Measurements from ENCODE around the gene SLC51B.
A peak's percentile ranks its signal among the peaks of the same experiment; 100 is the strongest.
"Not testable (repeated sequence)": the region's sequence is repeated elsewhere in the genome, so short reads cannot be mapped to it uniquely, and the experiment has no call there.

Gene SLC51B

DNA sequence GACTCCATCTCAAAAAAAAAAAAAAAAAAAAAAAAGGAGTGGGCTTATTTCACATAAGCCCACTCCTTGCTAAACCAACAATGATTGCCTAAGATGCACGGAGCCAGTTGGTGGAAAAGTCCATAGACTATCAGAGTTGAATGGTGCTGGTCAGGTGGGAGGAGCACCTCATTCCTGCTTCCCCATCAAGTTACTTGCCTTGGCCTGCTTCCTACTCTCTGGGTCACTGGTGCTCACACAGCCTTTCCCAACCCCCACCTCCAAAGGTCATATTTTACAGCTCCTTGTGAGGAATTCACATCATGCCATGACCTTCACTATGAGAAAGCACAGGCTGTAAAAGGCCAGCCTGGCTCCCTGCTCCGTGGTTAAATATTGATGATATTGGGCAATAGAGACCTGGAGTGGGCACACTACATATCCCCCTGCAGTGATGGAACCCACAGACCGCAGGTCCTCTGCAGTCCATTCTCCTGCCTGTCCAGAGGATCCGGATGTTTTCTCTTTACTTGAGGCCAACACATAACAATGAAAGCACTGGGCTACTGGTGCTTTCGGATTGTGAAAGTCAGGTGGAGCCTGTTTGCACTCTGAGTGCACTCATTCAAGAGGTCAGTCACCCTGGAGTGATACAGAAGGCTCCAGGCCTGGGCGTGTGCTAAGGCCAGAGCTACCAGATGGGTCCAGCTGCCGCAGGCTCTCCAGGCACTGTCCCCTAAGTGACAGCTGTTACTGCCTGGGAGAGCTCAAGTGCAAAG, at the start of gene SLC51B:
Gene SLC51B (plus strand): TSS at position 664 of the 758 bp plus-strand sequence. CDS start 4,618 bp downstream, outside the sequence.
- DNase-seq: no peak

DNA sequence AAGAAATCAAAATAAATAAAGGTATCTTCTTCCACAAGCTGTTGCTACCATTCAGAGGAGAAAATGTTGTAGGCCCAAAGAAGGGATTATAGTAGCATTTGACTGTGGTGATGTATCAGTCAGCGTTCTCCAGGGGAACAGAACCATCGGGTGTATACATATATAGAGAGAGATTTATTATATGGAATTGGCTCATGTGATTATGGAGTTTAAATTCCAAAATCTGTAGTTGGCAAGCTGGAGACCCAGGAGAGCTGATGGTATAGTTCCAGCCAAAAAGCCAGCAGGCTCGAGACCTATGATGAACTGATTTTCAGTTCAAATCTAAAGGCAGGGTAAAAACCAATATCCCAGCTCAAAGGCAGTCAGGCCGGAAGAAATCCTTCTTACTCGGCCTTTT, 48.1 kb upstream of the SLC51B start:
- no peak for DNase-seq

DNA sequence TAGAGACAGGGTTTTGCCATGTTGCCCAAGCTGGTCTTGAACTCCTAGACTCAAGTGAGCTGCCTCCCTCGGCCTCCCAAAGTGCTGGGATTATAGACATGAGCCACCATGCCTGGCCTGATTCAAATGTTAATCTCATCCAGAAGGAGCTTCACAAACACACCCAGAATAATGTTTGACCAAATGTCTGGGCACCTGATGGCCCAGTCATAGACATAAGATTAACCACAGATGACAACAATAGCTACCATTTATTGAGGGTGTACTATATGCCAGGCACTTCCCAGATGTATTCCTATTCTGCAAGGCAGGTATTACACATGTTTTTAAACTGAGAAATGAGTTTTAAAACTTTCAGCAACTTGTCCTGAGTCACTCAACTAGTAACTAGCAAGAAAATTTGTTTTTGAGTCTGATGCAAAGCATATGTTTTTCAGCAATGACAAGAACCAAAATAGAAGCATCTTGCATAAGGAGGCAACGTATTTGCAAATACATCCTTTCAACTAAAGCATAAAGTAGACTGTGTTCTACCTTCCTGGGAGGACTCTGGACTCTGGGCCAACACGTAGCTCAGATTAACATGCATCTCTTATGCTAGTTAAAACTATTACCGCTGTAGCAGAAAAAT, 47.3 kb upstream of the SLC51B start:
- no peak for DNase-seq

DNA sequence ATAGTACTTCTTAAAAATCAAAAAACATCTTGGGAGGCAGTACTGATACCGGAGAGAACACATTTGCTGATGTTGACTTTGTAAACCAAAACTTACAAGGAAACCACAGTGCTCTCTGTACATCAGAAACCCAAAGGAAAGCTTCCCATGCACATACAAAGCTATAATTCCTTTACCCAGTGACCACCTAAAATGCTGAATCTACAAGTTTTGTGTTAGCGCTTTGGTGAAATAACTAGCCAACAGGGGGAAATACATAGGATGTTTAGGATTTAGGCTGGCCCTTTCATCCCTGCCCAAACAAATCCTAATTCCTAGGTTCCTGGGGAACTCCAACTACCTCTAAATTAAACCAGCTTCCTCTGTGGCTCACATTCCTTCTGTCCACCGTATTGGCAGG, 40.2 kb upstream of the SLC51B start:
- no peak for DNase-seq

DNA sequence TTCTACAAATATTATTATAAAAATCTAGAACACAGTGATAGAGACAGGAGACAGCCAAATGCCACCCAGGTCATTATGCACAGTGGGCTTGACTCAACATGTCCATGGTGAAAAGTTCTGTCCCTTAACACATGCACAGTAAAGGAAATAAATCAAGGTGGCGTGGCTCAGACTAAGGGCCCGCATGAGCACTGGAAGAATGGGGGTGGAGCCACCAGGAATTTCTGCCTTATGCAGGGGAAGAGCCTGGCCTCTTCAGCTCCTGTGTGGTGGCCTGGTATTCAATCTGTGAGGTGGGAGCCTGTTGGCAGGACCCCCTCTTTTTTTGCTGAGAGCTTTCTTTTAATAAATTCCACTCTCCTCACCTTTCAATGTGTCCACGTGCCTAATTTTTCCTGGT, 38.3 kb upstream of the SLC51B start:
- no peak for DNase-seq

DNA sequence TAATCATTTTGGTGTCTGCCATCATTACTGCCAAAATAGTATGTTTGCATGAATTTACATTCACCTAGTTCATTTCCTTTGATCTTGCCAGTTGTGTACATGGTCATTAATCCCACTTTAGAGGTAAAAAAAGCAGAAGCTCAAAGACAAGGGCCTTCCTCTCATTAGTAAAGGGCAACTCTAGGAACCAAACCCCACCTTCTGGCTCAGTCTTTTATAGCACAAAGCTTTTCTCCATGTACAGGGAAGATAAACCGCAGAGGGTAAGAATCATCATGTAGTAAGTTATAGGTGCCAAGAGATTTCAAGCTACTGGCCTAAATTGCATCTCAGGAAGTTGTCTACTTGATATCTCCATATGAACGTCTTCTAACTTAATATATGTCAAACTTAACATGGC, 36.2 kb upstream of the SLC51B start:
- DNase-seq: no peak

DNA sequence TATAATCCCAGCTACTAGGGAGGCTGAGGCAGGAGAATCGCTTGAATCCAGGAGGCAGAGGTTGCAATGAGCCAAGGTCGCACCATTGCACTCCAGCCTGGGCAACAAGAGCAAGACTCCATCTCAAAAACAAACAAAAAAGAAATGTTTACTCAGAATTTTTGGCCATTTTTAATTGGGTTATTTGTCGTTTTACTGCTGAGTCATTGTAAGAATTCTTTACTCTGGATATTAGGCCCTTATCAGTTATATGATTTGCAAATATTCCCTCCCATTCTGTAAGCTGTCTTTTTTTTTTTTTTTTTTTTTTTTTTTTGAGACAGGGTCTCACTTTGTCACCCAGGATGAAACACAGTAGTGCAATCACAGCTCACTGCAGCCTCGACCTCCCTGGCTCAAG, 34.0 kb upstream of the SLC51B start:
- DNase-seq: not testable (repeated sequence)

DNA sequence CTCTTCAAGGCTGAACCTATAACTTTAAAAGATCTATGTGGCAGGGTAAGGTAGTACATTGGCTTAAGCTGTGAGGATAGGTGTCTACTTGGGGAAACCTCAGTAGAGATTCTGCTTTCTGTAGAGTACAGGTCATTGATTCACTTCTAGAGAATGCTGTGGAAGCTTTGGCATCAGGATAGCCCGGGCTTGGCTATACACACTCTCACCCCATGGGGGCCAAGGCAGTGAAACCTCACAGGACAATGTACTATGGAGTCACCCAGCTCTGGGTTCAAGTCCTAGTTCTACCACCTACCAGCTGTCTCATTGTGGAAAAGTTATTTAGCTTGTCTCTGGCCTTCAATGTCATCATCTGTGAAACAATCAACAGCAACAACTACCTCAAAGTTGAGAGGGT, 24.8 kb upstream of the SLC51B start:
- DNase-seq: no peak

DNA sequence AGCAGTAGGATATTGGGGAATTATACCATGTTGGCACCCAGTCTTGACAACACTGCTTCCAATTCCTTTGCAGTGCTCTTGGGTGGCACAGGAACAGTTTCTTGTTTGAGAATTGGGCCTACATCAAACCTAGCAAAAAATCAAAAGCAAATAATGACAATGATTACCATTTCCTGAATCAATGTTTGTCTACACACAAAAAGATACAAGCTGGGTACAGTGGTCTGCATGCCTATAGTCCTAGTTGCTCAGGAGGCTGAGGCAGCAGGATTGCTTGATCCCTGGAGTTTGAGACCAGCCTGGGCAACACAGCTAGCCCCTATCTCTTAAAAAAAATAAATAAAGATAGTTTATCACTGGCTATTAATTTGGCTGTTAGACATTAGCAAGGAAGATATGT, 23.7 kb upstream of the SLC51B start:
- no peak for DNase-seq

DNA sequence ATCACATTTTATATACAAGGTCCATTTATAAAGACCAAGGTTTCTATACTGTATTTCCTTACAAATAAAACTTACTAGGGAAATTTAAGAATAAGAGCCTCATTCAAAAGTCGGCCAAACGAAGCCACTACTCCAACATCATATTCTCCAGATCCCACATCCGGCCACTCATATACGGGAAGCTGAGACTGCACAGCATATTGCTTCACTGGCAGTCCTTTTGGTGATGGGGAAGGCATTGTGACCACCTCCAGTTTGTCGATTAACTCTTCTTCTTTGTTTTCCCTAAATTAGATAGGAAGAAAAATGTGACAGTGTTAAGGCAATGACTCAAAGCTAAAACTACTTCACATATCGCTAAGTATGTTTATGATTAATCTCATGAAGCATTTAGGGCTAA, 18.4 kb upstream of the SLC51B start:
- no peak for DNase-seq

DNA sequence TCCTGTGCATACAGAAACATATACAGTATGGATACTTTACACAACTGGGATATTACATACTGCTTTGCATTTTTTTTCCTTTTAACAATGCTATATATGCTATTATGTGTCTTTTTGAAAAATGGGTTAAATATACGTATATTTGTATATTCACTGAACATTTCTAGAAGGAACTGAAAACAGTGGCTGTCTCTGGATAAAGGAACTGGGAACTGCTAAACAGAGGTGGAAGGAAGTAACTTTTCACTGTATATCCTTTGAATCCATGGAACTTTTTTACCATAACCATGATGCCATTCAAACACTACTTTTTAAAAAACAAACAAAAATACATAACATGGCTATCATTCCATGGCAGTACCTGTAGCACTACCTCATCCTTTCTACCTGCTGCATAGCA, 17.6 kb upstream of the SLC51B start:
- DNase-seq: no peak

DNA sequence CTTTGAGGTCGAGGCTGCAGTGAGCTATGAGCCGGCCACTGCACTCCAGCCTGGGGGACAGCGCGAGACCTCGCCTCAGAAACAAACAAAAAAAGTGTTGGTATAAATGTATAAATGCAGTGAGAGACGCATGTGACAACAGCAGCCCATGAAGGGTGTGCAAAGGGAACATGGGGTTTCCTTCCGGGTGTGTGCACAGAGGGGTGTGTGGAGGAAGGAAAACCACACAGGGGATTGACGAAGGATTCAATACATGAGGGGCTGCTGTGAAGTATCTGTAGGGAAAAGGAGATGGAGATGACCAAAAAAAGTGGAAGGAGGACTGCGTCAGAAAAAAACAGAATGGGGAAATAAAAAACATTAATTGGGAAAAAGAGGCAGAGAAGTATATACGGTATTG, 16.8 kb upstream of the SLC51B start:
- DNase-seq: no peak

DNA sequence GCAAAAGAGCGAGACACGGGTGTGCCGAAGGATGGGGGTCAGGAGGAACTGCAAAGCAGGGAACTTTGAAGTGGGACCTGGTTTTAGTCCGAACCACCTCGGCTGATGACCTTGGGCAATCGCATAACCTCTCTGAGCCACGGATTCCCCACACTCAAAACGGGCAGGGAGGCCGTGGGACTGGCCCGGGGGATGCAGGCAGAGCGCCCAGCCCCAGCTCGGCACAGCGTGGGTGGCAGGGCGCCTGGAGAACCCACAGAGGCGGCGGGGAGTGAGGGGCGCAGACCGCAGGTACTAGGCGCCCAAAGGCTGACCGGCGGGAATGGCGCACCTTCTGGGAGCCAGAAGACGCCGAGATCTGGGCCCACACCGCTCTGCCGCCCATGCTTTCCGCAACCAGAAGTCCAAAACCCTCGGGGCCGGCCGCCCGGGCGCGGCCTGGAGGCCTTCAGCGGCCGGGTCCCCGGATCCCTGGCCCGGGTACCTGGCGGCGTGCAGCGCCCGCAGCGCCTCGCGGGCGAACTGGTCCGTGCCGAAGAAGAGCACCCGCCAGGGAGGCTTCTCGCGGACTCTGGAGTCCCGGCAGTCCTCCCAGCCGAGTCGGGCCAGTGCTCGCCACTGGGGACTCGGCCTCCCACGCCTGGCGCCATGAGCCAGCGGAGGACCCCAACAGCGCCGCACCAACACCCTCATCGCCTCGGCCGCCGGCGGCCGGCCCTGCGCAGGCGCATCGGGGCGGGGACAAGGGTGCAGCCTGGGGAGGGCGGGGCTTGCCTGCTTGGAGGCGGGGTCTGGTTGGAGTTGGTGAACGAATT, 16.1 kb upstream of the SLC51B start, which contains the start of gene MTFMT:
Gene MTFMT (minus strand): TSS at position 719 of the 815 bp plus-strand sequence. CDS start 26 bp downstream, at position 693.
- peak; percentile 88 for DNase-seq

DNA sequence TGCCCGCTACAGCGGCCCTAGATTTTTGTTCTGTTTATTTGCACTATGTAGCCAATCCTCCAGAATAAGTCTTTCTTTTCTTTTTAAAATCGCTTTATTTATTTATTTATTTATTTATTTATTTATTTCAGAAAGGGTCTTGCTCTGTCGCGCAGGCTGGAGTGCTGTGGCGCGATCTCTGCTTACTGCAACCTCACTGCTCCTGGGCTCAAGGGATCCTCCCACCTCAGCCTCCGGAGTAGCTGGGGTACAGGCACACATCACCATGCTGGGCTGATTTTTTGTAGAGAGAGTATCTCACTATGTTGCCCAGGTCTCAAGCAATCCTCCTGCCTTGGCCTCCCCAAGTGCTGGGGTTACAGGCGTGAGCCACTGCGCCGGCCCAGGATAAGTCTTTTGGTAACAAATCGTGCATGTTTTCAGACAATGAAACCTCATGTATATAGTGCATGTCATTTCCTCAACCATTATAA, 15.4 kb upstream of the SLC51B start:
- no peak for DNase-seq

DNA sequence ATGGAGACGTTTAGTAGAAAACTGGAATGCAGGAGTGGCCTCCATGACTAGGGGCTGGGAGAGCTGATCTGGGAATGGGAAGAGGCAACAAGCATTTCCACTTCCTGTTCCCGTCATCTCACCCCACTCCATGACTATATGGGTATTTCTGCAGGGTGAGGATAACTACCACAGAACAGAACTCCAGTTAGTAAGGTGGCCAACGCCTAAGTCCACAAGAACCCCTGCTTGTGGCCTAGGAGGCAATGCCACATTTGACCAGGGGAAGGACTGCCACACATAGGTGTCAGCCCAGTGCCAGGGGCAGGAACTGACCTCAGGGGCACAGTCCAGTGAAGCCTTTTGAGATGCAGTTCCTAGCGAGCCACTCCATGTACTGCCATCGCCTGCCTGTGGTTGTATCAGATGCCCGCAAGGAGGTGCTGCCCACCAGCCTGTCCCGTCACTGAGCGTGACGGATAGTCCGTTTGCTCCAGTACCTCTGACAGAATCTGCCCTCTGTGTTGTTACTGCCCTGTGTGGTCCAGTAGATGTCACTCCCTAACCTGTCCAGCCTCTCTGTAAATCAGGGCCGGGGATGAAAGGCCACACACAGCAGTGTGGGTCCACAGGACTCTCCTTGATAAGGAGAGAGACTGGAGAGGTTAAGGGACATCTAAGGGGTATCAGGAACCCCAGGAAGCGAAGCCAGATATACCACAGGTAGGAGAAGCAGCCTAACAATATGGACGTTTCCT, 12.2 kb upstream of the SLC51B start:
- DNase-seq: no peak

DNA sequence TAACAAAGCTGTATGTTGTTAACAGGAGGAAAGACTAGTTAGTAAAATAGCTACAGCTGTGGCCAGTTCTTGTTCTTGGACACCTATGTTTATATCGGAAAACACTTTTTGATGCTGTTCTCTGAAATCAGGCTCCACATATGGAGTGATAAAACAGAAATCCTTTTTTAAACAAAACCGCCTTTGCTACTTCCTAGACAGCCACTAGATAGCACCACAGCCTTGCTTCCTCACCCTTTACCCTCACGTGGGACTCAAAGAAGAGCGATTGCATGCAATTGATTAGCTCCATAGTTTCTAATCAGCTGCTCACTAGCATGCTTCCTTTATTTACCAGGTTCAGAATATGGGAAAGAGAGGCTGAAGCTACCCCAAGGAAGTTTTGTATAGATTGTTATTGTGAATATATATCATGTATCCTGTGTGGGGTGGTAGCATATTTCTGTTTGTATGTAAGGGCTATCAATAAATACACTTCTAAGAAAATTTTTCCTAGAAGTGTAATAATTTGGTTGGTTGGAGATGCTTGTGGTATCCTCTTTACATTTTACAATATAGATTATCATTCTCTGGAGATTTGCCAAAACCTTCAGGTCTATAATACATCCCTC, 11.4 kb upstream of the SLC51B start:
- peak; percentile 7 for DNase-seq

DNA sequence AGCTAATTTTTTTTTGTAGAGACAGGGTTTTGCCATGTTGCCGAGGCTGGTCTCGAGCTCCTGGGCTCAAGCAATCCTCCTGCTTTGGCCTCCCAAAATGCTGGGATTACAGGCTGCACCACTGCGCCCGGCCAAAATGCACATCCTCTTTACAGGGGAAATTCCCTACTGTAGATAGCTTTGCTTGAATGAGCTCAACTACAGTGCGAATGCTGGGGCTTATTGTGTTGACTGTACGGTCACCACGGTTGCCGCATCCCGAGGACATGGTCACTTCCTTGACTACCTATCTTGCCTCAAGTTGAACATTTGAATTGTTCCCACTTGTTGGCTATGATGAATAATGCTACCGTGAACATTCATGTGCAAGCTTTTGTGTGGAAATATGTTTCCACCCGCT, 10.5 kb upstream of the SLC51B start:
- no peak for DNase-seq

DNA sequence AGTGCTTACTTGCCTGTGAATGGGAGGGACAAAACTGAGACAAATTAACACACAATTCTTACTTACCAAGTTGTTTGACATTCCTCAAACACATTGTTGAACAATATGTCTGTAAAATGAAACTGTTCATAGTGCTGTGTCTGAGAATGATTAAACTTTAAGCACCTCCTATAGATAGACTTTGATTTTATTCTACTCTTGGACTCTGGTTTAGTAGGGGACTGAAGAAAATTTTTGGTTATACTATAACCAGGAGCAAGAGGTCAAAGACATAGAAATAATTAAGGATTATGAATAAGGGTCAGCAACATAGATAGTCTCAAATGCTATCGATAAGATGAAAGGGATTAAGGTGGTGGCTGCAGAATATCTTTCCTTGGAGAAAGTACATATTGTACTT, 7.9 kb upstream of the SLC51B start:
- no peak for DNase-seq

DNA sequence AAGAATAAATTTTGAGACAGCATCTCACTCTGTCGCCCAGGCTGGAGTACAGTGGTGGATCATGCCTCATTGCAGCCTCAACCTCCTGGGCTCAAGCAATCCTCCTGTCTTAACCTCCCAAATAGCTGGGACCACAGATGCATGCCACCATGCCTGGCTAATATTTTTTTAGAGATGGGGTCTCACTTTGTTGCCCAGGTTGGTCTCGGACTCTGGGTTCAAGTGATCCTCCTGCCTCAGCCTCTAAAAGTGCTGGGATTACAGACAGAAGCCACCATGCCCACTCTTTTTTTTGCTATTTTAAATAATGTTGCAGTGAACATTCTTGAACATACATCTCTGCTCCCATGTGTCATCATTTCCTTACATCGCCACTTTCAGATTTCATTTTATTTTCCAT, 6.8 kb upstream of the SLC51B start:
- no peak for DNase-seq

DNA sequence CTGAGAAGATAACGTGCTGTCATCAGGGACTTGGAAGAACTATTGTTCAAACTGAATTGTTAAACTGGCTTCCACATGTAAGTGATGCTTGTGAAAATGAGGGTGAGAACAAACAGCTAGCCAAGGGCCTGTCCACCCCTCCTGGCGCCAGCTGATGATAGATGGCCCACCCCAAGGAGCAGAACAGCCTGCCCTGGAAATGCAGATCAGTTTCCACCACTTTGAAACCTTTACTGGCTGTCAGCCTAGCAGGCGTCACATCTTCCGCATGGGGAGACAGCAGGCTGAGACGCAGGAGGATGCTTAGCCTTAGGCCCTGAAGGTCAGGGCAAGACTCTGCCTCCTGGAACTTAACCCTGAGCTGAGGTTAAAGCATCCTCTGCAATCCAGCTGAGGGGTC, 6.4 kb upstream of the SLC51B start:
- DNase-seq: no peak

DNA sequence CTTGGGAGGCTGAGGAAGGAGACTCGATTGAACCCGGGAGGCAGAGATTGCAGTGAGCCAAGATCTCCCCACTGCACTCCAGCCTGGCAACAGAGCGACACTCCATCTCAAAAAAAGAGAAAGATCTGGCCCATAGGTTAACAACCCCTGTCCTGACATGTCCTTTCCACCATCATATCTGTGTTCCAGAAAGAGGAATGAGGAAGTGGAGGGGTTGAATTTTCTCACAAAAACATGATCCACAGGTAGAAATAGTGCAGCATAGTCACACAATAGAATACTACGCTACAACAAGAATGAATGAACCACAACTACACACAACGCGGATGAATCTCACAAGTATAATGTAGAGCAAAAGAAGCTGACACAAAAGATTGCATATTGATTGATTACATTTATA, 4.7 kb upstream of the SLC51B start:
- no peak for DNase-seq

DNA sequence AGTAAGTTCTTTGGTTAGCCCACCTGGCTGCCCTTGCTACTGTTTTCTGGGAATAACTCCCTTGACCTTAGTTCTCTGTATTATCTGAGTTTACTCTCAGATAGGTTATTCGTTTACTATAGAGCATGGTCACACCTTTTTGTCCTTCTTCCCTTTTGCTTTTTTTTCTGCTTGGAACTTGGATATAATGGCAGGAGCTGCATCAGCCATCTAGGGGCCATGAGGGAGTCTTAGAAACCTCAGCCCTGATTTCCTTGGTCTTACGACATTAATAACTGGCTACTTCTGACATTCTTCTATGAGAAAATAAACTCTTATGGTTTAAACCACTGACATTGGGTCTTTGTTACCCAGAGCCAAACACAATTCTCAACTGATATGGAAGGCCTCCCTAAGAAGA, 3.4 kb upstream of the SLC51B start:
- DNase-seq: no peak

Measured in NCI-H1105 (cell line).